Right lobe of liver (tissue), 6 donors: ENCODE data around the gene ZNF652. TPM values are rescaled to one million over a fixed set of nuclear protein-coding genes. Genes with fewer than 3 reads are reported as not detected.
A peak's percentile ranks its signal among the peaks of the same experiment; 100 is the strongest.
"Not testable (repeated sequence)": the region's sequence is repeated elsewhere in the genome, so short reads cannot be mapped to it uniquely, and the experiment has no call there.

Experiments used
- ATAC-seq, 4 donors: fragments of 200-7000 bp; cut with Tn5 transposase; one replicate each; pipeline ENCODE4 v1.9.1; 2020; ENCODE audit warnings: mild to moderate bottlenecking in 4 of 4, moderate library complexity in 4 of 4
- DNase-seq, 3 donors: peaks; one replicate each; pipeline ENCODE4 v3.0.0-alpha.2; 2020
- H3K27ac ChIP-seq, 3 donors: fragments of 200-600 bp; one replicate each; pipeline ENCODE4 v1.8.0; 2022
- H3K27me3 ChIP-seq, 2 donors: fragments of 200-600 bp; one replicate each; pipeline ENCODE4 v1.8.0; 2022
- H3K36me3 ChIP-seq, 4 donors: fragments of 200-600 bp; sonication (generic) in 1 of 4; one replicate each; pipeline versions ENCODE4 v1.5.1 to v1.8.0; 2017 to 2022; ENCODE audit warnings: control low read depth in 1 of 4
- H3K4me1 ChIP-seq, 4 donors: fragments of 200-600 bp; sonication (generic) in 1 of 4; one replicate each; pipeline versions ENCODE4 v1.5.1 to v1.8.0; 2017 to 2022; ENCODE audit warnings: control low read depth in 1 of 4
- H3K4me3 ChIP-seq, 3 donors: fragments of 200-600 bp; one replicate each; pipeline ENCODE4 v1.8.0; 2022
- H3K9me3 ChIP-seq, 4 donors: fragments of 200-600 bp; sonication (generic) in 1 of 4; one replicate each; pipeline versions ENCODE4 v1.5.1 to v1.8.0; 2017 to 2022; ENCODE audit warnings: control low read depth in 1 of 4
- CTCF ChIP-seq, 4 donors: fragments of 200-600 bp in 3 of 4; fragments of 450-650 bp in 1 of 4; IDR thresholded peaks; one replicate each; pipeline versions ENCODE4 v1.5.1 to v1.8.0; 2016 to 2022; ENCODE audit warnings: antibody characterized with exemption in 4 of 4, mild to moderate bottlenecking in 2 of 4
- POLR2A ChIP-seq: fragments of 450-650 bp; IDR thresholded peaks from one replicate; pipeline ENCODE4 v1.6.1; 2017; ENCODE audit warnings: antibody characterized with exemption, mild to moderate bottlenecking
- WGBS: methylation state at CpG from one replicate; pipeline ENCODE4 v1.1.6; 2018; ENCODE audit warnings: low coverage, low lambda C conversion rate; ENCODE audit not compliant: insufficient coverage; ENCODE audit errors: missing lambda C conversion rate; 5-methylcytosine and 5-hydroxymethylcytosine counted together
- intact Hi-C, 2 donors: fragments of 100-400 bp; cut with DNase I; formaldehyde crosslinking; loops; one replicate each; pipeline versions ENCODE4 v1.11.2 to v1.14.1; 2022
- total RNA-seq, 6 experiments: library from RNA; depleted of rRNA in 2 of 6; stranded (reverse); fragments of >200 nt in 2 of 6; fragmentation: NEBNext Ultra II Directional in 3 of 6; extraction: Animal tissue kit (Norgen Biotek cat#: 25700) in 3 of 6; gene quantifications; one replicate each; pipeline versions ENCODE4 v1.1.0 to v1.2.4, GENCODE V29; 2016 to 2023
- donor health status: DM: no; HTN: yes; CAD: no.
- donor health status: DM: no; HTN: no; CAD: no.
- donor health status: DM: no; HTN: no; CAD: no.
- donor health status: DM: no; HTN: yes; CAD: no.
- donor health status: DM: no; HTN: yes; CAD: no.

Gene ZNF652
- total RNA-seq, 6 experiments from 2014 or later: 16.9 to 36.8 (median 24.3) TPM

- no peak overlapping the region for H3K27ac ChIP-seq
- no peaks in the 10 kb centered on the region for H3K9me3 ChIP-seq
- DNase-seq (peak in 2 of 3 donors; percentile 11 to 29), ATAC-seq (peak in 1 of 4 donors; percentile 33)
- H3K4me1 ChIP-seq: no peaks in the 10 kb centered on the region
- intact Hi-C loops: no loop called here
- 18% methylated on average over 11 of the region's 13 CpGs for WGBS
- no peak for TF ChIP-seq CTCF (IDR thresholded peaks at IDR 0.05)
- no peak for TF ChIP-seq POLR2A
- no peak overlapping the region for H3K4me3 ChIP-seq
- H3K36me3 ChIP-seq: no peaks in the 10 kb centered on the region
- no peaks in the 10 kb centered on the region for H3K27me3 ChIP-seq
These were observed 84.4 kb downstream of the ZNF652 start for GRCh38 chr17:49277638-49278037.

- intact Hi-C loops, H3K36me3 ChIP-seq, ATAC-seq, H3K27me3 ChIP-seq, H3K27ac ChIP-seq, H3K4me1 ChIP-seq, H3K4me3 ChIP-seq, H3K9me3 ChIP-seq: not testable (repeated sequence)
- WGBS: 89% methylated on average over 8 of the region's 12 CpGs
- DNase-seq: peak in 1 of 3 donors; percentile 21
These were observed 86.1 kb downstream of the ZNF652 start for GRCh38 chr17:49275981-49276380.

GRCh38 chr17:49269356-49269755 is 92.7 kb downstream of the ZNF652 start:
- H3K27ac ChIP-seq: no peak overlapping the region
- 71% methylated on average over 4 of the region's 5 CpGs for WGBS
- H3K9me3 ChIP-seq: no peaks in the 10 kb centered on the region
- ATAC-seq (no peak), DNase-seq (peak in 1 of 3 donors; percentile 1)
- intact Hi-C loops: no loop called here
- H3K4me1 ChIP-seq: no peaks in the 10 kb centered on the region
- no peak overlapping the region for H3K4me3 ChIP-seq
- no peak for TF ChIP-seq POLR2A
- no peak for TF ChIP-seq CTCF (IDR thresholded peaks at IDR 0.05)
- H3K36me3 ChIP-seq: no peaks in the 10 kb centered on the region
- no peaks in the 10 kb centered on the region for H3K27me3 ChIP-seq

GRCh38 chr17:49267912-49268311 is 94.1 kb downstream of the ZNF652 start:
- intact Hi-C loops: no loop called here
- H3K4me1 ChIP-seq: no peaks in the 10 kb centered on the region
- no peak for ATAC-seq
- no peak overlapping the region for H3K4me3 ChIP-seq
- H3K9me3 ChIP-seq: no peaks in the 10 kb centered on the region
- no peaks in the 10 kb centered on the region for H3K27me3 ChIP-seq
- no peaks in the 10 kb centered on the region for H3K36me3 ChIP-seq
- WGBS: 17% methylated on average over 1 of the region's 3 CpGs
- no peak overlapping the region for H3K27ac ChIP-seq
- TF ChIP-seq POLR2A (no peak), CTCF (IDR thresholded peaks at IDR 0.05) (no peak)
- no peak for DNase-seq

GRCh38 chr17:49266233-49266632 is 95.8 kb downstream of the ZNF652 start:
- TF ChIP-seq CTCF (IDR thresholded peaks at IDR 0.05): no peak
- TF ChIP-seq POLR2A: no peak

GRCh38 chr17:49261540-49261939 is 100.5 kb downstream of the ZNF652 start:
- DNase-seq, H3K9me3 ChIP-seq, ATAC-seq, intact Hi-C loops, H3K4me3 ChIP-seq, H3K27me3 ChIP-seq, H3K36me3 ChIP-seq, H3K4me1 ChIP-seq, H3K27ac ChIP-seq: not testable (repeated sequence)
- WGBS: 83% methylated on average over 3 of the region's 9 CpGs

More at GRCh38 chr17:49266233-49266632, 95.8 kb downstream of the ZNF652 start:
- 83% methylated on average over 1 of the region's 2 CpGs for WGBS
- H3K4me1 ChIP-seq: no peaks in the 10 kb centered on the region
- H3K27ac ChIP-seq: no peak overlapping the region
- H3K36me3 ChIP-seq: no peaks in the 10 kb centered on the region
- ATAC-seq (no peak), DNase-seq (no peak)
- no peaks in the 10 kb centered on the region for H3K27me3 ChIP-seq
- no peak overlapping the region for H3K4me3 ChIP-seq
- H3K9me3 ChIP-seq: no peaks in the 10 kb centered on the region
- intact Hi-C loops: no loop called here
